Keratinocyte (primary cell): Measurements from ENCODE around the gene P3H1. TPM values are rescaled to one million over a fixed set of nuclear protein-coding genes. Genes with fewer than 3 reads are reported as not detected.

Experiments used
- DNase-seq: peaks from one replicate; pipeline ENCODE4 v3.0.0-alpha.2; 2011; ENCODE audit warnings: low read depth, missing footprints, low spot score
- FAIRE-seq: peaks from 2 replicates; lab custom pipeline; 2011; peaks lifted over from hg19 to GRCh38; lab: Jason Lieb, UNC
- H2AFZ ChIP-seq: 2 replicates; pipeline ENCODE4 v1.6.0; 2012; ENCODE audit warnings: low read length, control low read depth, inconsistent platforms; ENCODE audit not compliant: control insufficient read depth
- H3K27ac ChIP-seq: 2 replicates; pipeline ENCODE4 v1.5.1; 2011; ENCODE audit warnings: low read length; ENCODE audit not compliant: control insufficient read depth, insufficient read depth
- H3K27me3 ChIP-seq: 3 replicates; pipeline ENCODE4 v1.6.0; 2011; ENCODE audit warnings: low read length; ENCODE audit not compliant: control insufficient read depth, insufficient read depth; ENCODE audit errors: extremely low read depth
- H3K36me3 ChIP-seq, 2 experiments: 2 replicates in 1 of 2; 3 replicates in 1 of 2; pipeline ENCODE4 v1.5.1; 2011; ENCODE audit warnings: low read length in 2 of 2, mild to moderate bottlenecking in 1 of 2; ENCODE audit not compliant: control insufficient read depth in 2 of 2, insufficient read depth in 2 of 2; ENCODE audit errors: extremely low read depth in 1 of 2
- H3K4me1 ChIP-seq: 3 replicates; pipeline ENCODE4 v1.5.1; 2011; ENCODE audit warnings: low read length; ENCODE audit not compliant: control insufficient read depth, insufficient read depth; ENCODE audit errors: extremely low read depth
- H3K4me2 ChIP-seq: 3 replicates; pipeline ENCODE4 v1.6.0; 2011; ENCODE audit warnings: low read depth, low read length; ENCODE audit not compliant: control insufficient read depth, insufficient read depth; ENCODE audit errors: extremely low read depth
- H3K4me3 ChIP-seq, 3 experiments: fragments of 200-600 bp in 1 of 3; sonication (generic) in 1 of 3; 2 replicates in 2 of 3; 3 replicates in 1 of 3; pipeline ENCODE4 v1.5.1; 2011 to 2016; ENCODE audit warnings: low read length in 3 of 3, mild to moderate bottlenecking in 3 of 3, control low read depth in 2 of 3, inconsistent platforms in 1 of 3, low read depth in 1 of 3, mixed read lengths in 1 of 3, mixed run types in 1 of 3, moderate library complexity in 1 of 3; ENCODE audit not compliant: control insufficient read depth in 2 of 3, insufficient read depth in 2 of 3; ENCODE audit errors: extremely low read depth in 1 of 3
- H3K79me2 ChIP-seq: 2 replicates; pipeline ENCODE4 v1.6.0; 2012; ENCODE audit warnings: low read length; ENCODE audit not compliant: control insufficient read depth, insufficient read depth
- H3K9ac ChIP-seq: 3 replicates; pipeline ENCODE4 v1.6.0; 2011; ENCODE audit warnings: low read length; ENCODE audit not compliant: control insufficient read depth, insufficient read depth; ENCODE audit errors: extremely low read depth
- H3K9me1 ChIP-seq: 3 replicates; pipeline ENCODE4 v1.6.0; 2011; ENCODE audit warnings: low read length; ENCODE audit not compliant: control insufficient read depth, insufficient read depth; ENCODE audit errors: extremely low read depth
- H3K9me3 ChIP-seq: 2 replicates; pipeline ENCODE4 v1.5.1; 2012; ENCODE audit warnings: low read depth, low read length; ENCODE audit not compliant: control insufficient read depth
- H4K20me1 ChIP-seq: 3 replicates; pipeline ENCODE4 v1.6.0; 2011; ENCODE audit warnings: low read length; ENCODE audit not compliant: control insufficient read depth, insufficient read depth; ENCODE audit errors: extremely low read depth
- CTCF ChIP-seq, 3 experiments: IDR thresholded peaks in 1 of 3; conservative IDR thresholded peaks in 1 of 3; optimal IDR thresholded peaks in 1 of 3; 2 replicates in 2 of 3; 3 replicates in 1 of 3; pipeline versions ENCODE3 to v1.5.1; 2011; ENCODE audit warnings: low read length in 3 of 3, mild to moderate bottlenecking in 3 of 3, moderate library complexity in 2 of 3, control low read depth in 1 of 3, inconsistent platforms in 1 of 3; ENCODE audit not compliant: insufficient read depth in 2 of 3; ENCODE audit errors: extremely low read depth in 1 of 3
- EZH2 ChIP-seq: IDR thresholded peaks from one replicate; pipeline ENCODE4 v1.6.1; 2012; ENCODE audit warnings: inconsistent platforms, mild to moderate bottlenecking, low read length, moderate library complexity
- dilution Hi-C: fragments of 300-500 bp; cut with MboI; formaldehyde crosslinking; loops from one replicate; pipeline ENCODE4 v1.7.0; 2020; ENCODE audit warnings: low sequenced_read_pairs; ENCODE audit not compliant: extremely low pct_ligation_motif_present
- polyA plus RNA-seq, 5 experiments: library from polyadenylated mRNA; depleted of rRNA in 3 of 5; stranded (reverse) in 3 of 5; stranded (forward) in 1 of 5; unstranded in 1 of 5; fragments of >200 nt; gene quantifications; 1 replicate in 1 of 5; 2 replicates in 3 of 5; 3 replicates in 1 of 5; pipeline versions ENCODE4 v1.2.1 to v1.2.3, GENCODE V29; 2011 to 2012; ENCODE audit warnings: missing spikeins in 2 of 5, low read depth in 1 of 5, low replicate concordance in 1 of 5

The P3H1 gene
- polyA plus RNA-seq, 1 donor (not counting 4 experiments of a cell fraction or from before 2014, with no cell fraction given) = 24.4 TPM

GRCh38 chr1:42777852-42778251 is 11.0 kb upstream of the P3H1 start:
- Histone ChIP-seq H3K4me3 (no peak overlapping the region), H3K9ac (no peak overlapping the region), H3K9me1 (no peaks in the 10 kb centered on the region), H3K36me3 (peaks cover 14 to 42% of the 10 kb centered on the region in 2 experiments), H4K20me1 (no peaks in the 10 kb centered on the region), H3K9me3 (no peaks in the 10 kb centered on the region), H2AFZ (no peak overlapping the region), H3K79me2 (no peaks in the 10 kb centered on the region), H3K27ac (no peak overlapping the region), H3K4me2 (no peak overlapping the region), H3K4me1 (no peaks in the 10 kb centered on the region), H3K27me3 (no peaks in the 10 kb centered on the region)
- TF ChIP-seq EZH2 (no peak), CTCF (optimal IDR thresholded peaks at IDR 0.05 in 1 of 3, IDR thresholded peaks at IDR 0.05 in 1 of 3, conservative IDR thresholded peaks at IDR 0.05 in 1 of 3; ENCODE audit: extremely low read depth in 1 of 3, insufficient read depth in 2 of 3, low read length in 3 of 3) (peak; percentile 71 to 82 (median 80))
- FAIRE-seq (peak; percentile 48), DNase-seq (no peak)
- dilution Hi-C loops = no loop called here

- FAIRE-seq (no peak), DNase-seq (no peak)
- no peak for TF ChIP-seq EZH2
- TF ChIP-seq CTCF (optimal IDR thresholded peaks at IDR 0.05 in 1 of 3, IDR thresholded peaks at IDR 0.05 in 1 of 3, conservative IDR thresholded peaks at IDR 0.05 in 1 of 3; ENCODE audit: extremely low read depth in 1 of 3, insufficient read depth in 2 of 3, low read length in 3 of 3) = no peak
- Histone ChIP-seq H2AFZ (no peak overlapping the region), H3K4me1 (no peaks in the 10 kb centered on the region), H4K20me1 (no peaks in the 10 kb centered on the region), H3K79me2 (peaks cover 4% of the 10 kb centered on the region), H3K9me1 (no peaks in the 10 kb centered on the region), H3K4me2 (no peak overlapping the region), H3K9ac (no peak overlapping the region), H3K4me3 (no peak overlapping the region), H3K9me3 (no peaks in the 10 kb centered on the region), H3K27ac (no peak overlapping the region), H3K36me3 (peaks cover 14 to 42% of the 10 kb centered on the region in 2 experiments), H3K27me3 (no peaks in the 10 kb centered on the region)
- dilution Hi-C loops = no loop called here
Measured at GRCh38 chr1:42776502-42776901, 9.7 kb upstream of the P3H1 start.
